Measurements from ENCODE around the gene TOPBP1. TPM values are rescaled to one million over a fixed set of nuclear protein-coding genes. Genes with fewer than 3 reads are reported as not detected.
A peak's percentile ranks its signal among the peaks of the same experiment; 100 is the strongest.

The TOPBP1 gene
- total RNA-seq, 1 donor from 2014 or later = 10.4 TPM

DNA sequence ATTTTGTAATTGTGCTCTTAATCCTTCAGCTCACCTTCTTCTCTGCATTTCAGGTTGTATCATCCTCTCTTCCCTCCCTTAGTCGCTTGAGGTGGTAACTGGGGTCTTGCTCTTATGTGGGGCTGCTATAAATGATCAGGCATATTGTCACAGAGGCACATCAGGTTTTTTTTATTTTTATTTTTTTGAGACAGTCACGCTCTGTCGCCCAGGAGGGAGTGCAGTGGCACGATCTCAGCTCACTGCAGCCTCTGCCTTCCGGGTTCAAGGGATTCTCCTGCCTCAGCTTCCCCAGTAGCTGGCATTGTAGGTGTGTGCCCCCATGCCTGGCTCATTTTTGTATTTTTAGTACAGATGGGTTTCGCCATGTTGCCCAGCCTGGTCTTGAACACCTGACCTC lies 78.3 kb downstream of the TOPBP1 start:
- peaks cover 90% of the 10 kb centered on the region for H3K36me3 ChIP-seq
- no peak overlapping the region for H3K4me3 ChIP-seq
- no peak for DNase-seq
- intact Hi-C loops (cut with micrococcal nuclease) = no loop called here
- H3K27me3 ChIP-seq (ENCODE audit: low read depth) = no peaks in the 10 kb centered on the region
- TF ChIP-seq, protein P1, sequence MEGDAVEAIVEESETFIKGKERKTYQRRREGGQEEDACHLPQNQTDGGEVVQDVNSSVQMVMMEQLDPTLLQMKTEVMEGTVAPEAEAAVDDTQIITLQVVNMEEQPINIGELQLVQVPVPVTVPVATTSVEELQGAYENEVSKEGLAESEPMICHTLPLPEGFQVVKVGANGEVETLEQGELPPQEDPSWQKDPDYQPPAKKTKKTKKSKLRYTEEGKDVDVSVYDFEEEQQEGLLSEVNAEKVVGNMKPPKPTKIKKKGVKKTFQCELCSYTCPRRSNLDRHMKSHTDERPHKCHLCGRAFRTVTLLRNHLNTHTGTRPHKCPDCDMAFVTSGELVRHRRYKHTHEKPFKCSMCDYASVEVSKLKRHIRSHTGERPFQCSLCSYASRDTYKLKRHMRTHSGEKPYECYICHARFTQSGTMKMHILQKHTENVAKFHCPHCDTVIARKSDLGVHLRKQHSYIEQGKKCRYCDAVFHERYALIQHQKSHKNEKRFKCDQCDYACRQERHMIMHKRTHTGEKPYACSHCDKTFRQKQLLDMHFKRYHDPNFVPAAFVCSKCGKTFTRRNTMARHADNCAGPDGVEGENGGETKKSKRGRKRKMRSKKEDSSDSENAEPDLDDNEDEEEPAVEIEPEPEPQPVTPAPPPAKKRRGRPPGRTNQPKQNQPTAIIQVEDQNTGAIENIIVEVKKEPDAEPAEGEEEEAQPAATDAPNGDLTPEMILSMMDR (IDR thresholded peaks at IDR 0.05; ENCODE audit: borderline replicate concordance) = no peak
- peaks cover 50% of the 10 kb centered on the region for H3K4me1 ChIP-seq
- H3K9me3 ChIP-seq (replicated peaks) = no peaks in the 10 kb centered on the region
- no peak overlapping the region for H3K27ac ChIP-seq (replicated peaks)

DNA sequence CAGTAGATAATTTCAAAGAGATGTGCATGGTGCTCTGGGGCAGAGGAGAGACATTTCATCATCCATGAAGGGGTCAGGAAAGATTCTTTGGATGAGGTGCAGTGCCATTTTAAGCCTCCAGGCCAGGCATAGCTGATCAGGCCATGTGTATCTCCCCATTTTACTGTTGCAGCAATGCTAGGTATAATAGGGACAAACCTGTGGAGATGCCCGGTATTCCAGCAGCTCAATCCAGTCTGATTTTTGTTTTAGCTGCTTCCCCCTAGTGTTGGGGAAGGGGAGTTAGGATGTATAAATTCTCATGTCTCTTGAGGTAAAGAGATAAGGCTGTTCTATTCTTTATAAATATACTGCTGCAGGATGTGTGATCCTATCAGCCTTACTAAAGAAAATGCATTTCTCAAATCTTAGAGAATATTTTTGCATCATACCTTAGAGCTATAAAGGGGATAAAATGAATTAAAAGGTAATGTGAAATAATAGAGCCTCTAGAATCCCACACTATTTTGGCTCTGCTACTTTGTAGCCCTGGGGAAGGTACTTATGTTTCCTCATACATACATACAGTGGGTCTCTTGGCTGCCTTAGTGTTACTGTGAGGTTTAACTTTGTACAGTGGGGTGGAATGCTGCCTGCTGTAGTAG lies 83.1 kb downstream of the TOPBP1 start:
- DNase-seq = no peak
- Histone ChIP-seq H3K9me3 (replicated peaks) (no peaks in the 10 kb centered on the region), H3K4me3 (peak overlapping the region; percentile 89), H3K27me3 (ENCODE audit: low read depth) (no peaks in the 10 kb centered on the region), H3K4me1 (peaks cover 88% of the 10 kb centered on the region), H3K27ac (replicated peaks) (no peak overlapping the region), H3K36me3 (peaks cover 76% of the 10 kb centered on the region)
- TF ChIP-seq, protein P1 (IDR thresholded peaks at IDR 0.05; ENCODE audit: borderline replicate concordance) = peak; percentile 58
- intact Hi-C loops (cut with micrococcal nuclease) = loop anchor here (10.0 kb wide), 1 partner anchor 854 kb away; the partner anchor contains the start of gene NPHP3

DNA sequence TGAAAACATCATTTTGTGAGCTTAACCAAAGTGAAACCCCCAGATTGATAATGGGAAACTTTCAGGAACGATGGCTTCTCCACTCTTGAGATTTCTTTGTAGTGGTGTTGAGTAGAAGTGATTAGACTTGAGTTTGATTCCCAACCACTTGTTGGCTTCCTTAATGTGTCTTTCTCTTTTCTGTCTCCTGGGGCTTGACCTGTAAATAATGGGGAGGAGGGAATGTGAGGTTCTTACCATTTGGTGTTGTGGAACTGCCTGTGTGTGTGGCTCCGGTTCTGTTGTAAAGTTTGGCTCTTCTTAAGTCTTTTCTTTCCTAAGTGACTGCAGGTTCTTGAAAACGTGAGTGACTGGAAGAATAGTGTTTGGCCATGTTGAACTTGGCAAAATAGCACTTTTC lies 85.6 kb downstream of the TOPBP1 start:
- H3K27me3 ChIP-seq (ENCODE audit: low read depth) = no peaks in the 10 kb centered on the region
- H3K27ac ChIP-seq (replicated peaks) = no peak overlapping the region
- DNase-seq = no peak
- H3K36me3 ChIP-seq = peaks cover 56% of the 10 kb centered on the region
- intact Hi-C loops (cut with micrococcal nuclease) = loop anchor here (10.0 kb wide), 1 partner anchor 851 kb away; the partner anchor contains the start of gene NPHP3
- H3K4me1 ChIP-seq = peaks cover 79% of the 10 kb centered on the region
- peak overlapping the region; percentile 89 for H3K4me3 ChIP-seq
- no peaks in the 10 kb centered on the region for H3K9me3 ChIP-seq (replicated peaks)
- TF ChIP-seq, protein P1 (IDR thresholded peaks at IDR 0.05; ENCODE audit: borderline replicate concordance) = no peak

DNA sequence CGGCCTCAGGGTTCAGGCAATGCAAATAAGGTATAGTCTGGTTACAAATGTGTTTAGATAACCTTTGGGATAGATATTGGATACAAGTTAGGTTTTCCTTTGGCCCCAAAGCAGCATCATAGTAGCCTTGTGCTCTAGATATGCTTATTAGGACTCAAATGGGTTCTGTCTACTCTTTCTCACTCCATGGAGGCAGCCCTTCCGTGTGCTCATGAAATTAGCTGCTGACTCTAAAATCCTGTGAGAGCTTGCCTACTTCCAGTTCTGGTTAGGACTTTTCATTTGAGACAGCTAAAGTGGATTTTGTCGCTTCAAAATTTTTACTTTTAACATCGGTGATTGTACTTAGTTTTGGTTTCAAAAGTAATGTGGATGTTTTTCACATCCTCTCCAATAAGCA lies 86.7 kb downstream of the TOPBP1 start:
- DNase-seq = no peak
- Histone ChIP-seq H3K27ac (replicated peaks) (peak overlapping the region; percentile 98), H3K9me3 (replicated peaks) (no peaks in the 10 kb centered on the region), H3K36me3 (peaks cover 48% of the 10 kb centered on the region), H3K4me1 (peaks cover 80% of the 10 kb centered on the region), H3K27me3 (ENCODE audit: low read depth) (no peaks in the 10 kb centered on the region), H3K4me3 (peak overlapping the region; percentile 89)
- intact Hi-C loops (cut with micrococcal nuclease) = loop anchor here (10.0 kb wide), 1 partner anchor 850 kb away; the partner anchor contains the start of gene NPHP3
- TF ChIP-seq, protein P1 (IDR thresholded peaks at IDR 0.05; ENCODE audit: borderline replicate concordance) = no peak

DNA sequence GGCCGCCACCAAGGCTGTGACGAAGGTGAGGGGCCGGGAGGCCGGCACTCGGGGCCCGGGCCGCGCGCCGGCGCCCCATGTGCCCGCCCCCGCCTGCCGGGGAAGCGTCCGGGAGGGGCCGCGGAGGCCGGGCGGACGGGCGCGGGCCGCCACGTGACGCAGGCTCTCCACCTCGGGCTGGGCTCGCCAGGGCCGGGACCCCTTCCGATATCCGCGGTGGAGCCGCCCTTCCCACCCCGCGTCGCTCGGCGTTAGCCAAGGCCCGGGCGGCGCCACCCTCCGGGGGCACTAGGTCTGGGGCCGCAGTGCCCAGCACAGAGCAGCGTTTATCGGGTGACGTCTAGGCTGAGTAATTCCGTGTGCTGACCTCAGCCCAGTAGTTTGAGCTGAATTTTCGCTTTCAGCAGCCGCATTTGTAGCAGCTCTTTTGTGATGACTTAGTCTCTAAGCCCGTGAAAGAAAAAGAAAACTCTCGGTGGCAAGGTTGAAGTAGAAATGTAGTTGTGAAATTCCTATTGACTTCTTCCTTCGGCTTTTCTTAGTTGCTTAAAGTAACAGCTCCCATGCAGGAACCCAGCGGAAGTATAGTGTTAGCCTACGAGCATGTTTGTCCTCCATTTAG lies 87.4 kb downstream of the TOPBP1 start:
- intact Hi-C loops (cut with micrococcal nuclease) = loop anchor here (10.0 kb wide), 1 partner anchor 850 kb away; the partner anchor contains the start of gene NPHP3
- Histone ChIP-seq H3K27me3 (ENCODE audit: low read depth) (no peaks in the 10 kb centered on the region), H3K9me3 (replicated peaks) (no peaks in the 10 kb centered on the region), H3K36me3 (peaks cover 41% of the 10 kb centered on the region), H3K4me3 (peak overlapping the region; percentile 89), H3K4me1 (peaks cover 80% of the 10 kb centered on the region), H3K27ac (replicated peaks) (peak overlapping the region; percentile 98)
- TF ChIP-seq, protein P1 (IDR thresholded peaks at IDR 0.05; ENCODE audit: borderline replicate concordance) = peak; percentile 32
- peak; percentile 76 for DNase-seq
